ENCODE measurements around the gene NCOA3.
"Not testable (repeated sequence)": the region's sequence is repeated elsewhere in the genome, so short reads cannot be mapped to it uniquely, and the experiment has no call there.

NCOA3 gene

DNA sequence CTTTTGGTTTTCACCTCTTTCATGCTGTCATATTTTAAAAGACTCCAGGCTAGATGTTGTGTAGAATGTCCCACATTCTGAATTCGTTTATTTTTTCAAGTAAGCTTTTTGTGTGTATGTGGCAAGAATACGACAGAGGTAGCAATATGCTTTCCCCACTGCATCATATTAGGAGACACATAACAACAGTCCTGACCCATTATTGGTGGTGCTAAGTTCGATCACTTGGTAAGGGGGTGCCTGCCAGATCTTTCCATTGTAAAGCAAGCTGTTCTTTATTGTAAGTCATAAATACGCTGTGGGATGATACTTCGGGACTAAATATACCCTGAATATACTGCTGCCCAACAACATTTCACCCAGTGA is 588 bp upstream of the NCOA3 start:
- no peak for DNase-seq

DNA sequence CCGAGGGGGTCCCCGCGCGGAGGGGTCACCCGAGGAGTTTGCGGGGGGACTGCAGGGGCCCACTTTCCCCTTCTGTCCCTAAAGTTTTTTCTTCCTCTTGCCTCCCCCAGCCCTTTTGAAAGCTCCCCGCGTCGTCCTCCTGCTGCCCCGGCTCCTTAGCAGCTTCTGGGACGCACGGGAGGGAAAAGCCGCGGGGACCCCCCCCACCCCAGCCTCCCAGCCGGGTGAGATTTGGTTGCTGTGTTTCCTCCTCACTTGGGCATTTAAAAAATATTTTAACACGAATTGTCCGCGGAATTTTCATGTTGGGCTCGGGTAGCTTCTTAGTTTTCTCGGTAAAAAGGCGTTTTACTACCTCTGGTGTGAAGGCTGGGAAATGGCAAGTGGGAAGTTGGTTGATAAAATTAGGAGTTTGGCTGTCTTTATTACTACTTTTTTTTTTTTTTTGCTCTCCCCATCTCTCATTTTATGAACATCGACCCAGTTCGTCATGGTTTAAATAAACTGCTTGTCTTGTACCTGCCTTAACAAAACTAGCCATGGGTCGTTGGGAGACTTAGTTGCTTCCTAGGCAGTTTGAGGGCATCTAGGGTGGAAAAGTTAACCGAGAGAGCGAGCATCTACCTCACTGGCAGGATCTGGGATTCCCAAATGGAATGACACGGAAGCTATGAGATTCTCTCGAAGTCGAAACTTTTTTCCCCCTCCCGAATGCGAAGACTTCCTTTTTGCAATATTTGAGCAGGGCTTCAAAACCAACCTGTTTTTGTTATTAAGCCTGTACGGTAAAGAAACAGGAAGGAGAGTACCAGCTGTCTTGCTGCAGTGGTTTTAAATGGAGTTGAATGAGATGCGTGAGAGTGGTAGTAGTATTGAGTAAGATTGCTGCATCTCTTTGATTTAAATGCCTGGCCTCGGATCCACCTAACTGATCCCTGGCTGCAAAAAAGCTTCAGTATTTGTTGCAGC is 868 bp downstream of the NCOA3 start:
- no peak for DNase-seq

- no peak for DNase-seq
Observed at GRCh38 chr20:47503685-47504084, 2.0 kb downstream of the NCOA3 start.

- DNase-seq, result no peak
Observed at GRCh38 chr20:47506335-47506734, 4.6 kb downstream of the NCOA3 start.

DNA sequence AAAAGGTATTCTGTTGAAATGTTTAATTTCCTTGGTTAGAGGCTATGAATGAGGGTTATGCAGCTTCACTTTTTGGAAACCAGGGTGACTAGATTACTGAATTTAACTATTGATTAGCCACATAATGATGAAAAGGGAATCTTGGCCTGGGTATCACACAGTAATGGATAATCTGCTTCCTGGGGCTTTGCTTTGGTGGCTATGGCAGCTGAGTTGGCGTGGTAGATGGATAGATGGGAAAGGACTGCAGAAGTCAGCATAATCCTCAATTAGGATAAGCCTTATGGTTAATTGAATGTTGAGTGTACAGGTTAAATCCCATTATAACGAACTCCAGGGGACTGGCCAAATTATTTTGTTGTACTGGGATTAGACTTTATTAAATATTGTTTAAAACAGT is 5.2 kb downstream of the NCOA3 start:
- DNase-seq, result no peak

DNA sequence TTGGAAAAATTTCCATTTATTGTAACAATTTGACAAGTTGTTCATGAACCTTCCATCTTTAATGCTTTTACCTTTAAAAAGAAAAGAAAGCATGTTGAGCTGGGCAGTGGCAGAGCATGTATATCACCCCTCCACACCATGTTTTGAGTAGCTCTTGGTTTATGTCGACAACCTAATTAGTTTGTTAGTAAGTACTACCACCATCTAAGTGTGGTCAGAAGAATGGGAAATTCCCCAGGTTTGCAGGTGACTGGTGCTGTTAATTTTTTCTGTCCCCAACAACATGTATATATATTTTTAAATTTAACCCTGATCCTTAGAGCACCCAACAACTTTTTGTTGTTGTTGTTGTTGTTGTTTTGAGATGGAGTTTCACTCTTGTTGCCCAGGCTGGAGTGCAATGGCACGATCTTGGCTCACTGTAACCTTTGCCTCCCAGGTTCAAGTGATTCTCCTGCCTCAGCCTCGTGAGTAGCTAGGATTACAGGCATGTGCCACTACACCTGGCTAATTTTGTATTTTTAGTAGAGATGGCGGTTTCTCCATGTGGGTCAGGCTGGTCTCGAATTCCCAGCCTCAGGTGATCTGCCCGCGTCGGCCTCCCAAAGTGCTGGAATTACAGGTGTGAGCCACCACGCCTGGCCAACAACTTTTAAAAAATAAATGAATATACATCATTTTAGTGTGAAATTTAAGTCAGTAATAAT is 5.7 kb downstream of the NCOA3 start:
- not testable (repeated sequence) for DNase-seq

DNA sequence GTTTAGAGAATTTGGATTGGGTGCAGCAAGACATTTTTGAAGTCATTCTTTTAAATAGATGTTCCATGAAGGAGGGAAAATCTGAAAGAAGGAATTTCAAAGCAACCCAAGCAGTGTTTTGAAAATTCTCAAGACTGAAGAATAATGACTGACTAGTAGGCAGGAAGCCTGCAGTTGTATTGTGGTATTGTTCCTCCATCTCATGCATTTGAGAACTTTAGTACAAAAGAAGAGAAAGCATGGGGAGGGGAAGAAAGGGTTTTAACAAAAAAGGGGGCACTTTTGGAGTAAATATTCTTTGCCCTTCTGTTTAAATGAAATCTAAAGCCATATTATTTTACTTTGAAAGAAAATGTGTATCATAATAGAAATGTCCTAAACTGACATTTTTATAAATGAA is 6.6 kb downstream of the NCOA3 start:
- DNase-seq, result no peak

- no peak for DNase-seq
Observed at GRCh38 chr20:47509104-47509661, 7.5 kb downstream of the NCOA3 start.

DNA sequence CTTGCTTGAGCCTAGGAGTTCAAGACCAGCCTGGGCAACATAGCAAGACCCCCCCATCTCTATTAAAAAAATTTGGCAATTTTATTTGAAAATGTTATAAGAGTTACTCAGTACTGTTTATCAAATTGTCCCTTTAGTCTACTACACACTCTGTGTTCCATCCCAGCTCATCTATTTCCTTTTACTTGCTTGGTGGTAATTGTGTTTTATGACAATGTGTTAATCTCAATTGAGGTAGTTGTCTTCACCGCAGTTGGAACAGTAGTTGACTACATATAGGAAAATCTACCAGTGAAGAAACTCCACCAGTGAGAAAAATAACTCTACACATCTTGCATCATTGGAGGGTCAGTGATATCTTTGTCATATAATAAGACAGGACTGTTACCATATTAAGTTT is 8.0 kb downstream of the NCOA3 start:
- no peak for DNase-seq

DNA sequence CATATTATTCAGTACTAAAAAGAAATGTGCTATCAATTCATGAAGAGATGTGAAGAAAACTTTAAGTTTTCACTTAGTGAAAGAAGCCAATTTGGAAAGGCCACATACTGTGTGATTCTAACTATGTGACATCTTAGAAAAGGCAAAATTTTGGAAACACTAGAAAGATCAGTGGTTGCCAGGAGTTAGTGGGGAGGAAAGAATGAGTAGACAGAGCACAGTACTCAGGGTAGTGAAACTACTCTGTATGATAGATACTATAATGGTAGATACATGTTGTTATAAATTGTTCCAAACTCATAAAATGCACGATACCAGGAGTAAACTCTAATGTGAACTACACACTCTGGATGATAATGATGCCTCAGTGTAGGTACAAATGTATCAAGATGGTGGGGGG is 14.2 kb downstream of the NCOA3 start:
- DNase-seq, result no peak

GRCh38 chr20:47521059-47521808 is 19.5 kb downstream of the NCOA3 start:
- no peak for DNase-seq

- DNase-seq, result no peak
Observed at GRCh38 chr20:47524015-47524784, 22.5 kb downstream of the NCOA3 start.

DNA sequence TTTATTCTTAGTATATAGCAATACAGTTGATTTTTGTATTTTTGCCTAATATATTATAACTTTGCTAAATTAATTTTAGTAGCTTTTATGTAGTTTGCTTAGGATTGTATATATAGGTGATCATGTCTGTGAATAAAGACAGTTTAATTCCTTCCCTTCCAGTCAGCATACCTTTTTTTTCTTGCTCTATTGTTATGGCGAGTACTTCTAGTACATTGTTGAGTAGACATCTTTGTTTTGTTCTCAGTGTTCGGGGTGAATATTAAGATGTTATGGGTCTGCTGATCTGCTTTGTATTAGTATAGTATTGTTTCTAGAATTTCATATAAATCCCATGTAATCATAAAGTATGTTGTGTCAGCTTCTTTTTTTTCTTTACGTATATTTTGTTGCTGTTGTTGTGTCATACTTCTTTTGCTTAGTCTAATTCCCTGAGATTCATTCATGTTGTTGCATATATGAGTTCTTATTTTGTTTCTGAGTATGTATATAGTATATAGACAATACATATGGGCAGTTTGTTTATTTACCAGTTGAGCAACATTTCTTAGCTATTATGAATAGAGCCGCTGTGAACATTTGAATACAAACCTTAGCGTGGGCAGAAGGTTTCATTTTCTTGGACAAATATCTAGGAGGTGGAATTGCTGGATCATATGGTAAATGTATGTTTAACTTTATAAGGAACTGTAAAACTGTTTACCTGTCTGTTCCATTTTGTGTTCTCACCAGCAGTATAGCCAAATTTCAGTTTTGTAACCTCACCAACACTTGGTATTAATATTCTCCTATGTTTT is 25.5 kb downstream of the NCOA3 start:
- no peak for DNase-seq

DNA sequence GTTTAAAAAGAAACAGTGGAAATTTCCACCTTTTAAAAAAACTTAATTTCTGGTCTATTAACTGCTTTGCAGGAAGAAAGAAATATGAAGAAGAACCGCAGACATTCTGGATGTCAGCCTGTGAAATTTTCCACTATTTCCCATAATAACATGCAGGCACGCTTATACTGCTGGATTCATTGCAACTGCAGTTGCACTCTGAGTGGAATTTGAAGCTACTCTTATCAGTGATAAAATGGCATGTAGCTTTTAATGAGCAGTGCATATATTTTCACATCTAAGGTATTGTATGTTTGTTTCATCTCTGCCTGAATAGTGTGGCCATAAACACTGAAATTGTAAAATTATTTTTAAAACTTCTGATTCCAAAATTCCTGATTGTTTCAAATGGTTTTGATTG is 28.2 kb downstream of the NCOA3 start:
- no peak for DNase-seq

DNA sequence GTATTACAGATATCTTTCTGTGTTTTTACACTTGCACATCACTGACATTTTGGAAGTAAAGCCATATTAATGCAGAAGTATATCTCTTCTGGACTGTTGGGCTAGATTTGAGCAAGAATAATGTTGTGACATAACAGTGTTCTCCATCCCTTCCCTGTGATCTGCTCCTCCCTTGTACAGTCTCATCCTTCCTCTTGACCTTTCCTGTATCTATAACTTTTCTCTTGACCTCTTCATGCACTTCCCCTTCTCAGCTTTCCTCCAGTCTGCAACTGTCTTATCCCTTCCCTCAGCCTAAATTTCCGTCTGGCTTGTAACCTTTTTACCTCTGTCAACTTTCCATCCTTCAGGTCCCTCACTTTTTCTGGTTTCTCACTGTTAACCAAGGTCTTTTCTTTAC is 29.8 kb downstream of the NCOA3 start:
- DNase-seq, result no peak

GRCh38 chr20:47532002-47532401 is 30.3 kb downstream of the NCOA3 start:
- no peak for DNase-seq

DNA sequence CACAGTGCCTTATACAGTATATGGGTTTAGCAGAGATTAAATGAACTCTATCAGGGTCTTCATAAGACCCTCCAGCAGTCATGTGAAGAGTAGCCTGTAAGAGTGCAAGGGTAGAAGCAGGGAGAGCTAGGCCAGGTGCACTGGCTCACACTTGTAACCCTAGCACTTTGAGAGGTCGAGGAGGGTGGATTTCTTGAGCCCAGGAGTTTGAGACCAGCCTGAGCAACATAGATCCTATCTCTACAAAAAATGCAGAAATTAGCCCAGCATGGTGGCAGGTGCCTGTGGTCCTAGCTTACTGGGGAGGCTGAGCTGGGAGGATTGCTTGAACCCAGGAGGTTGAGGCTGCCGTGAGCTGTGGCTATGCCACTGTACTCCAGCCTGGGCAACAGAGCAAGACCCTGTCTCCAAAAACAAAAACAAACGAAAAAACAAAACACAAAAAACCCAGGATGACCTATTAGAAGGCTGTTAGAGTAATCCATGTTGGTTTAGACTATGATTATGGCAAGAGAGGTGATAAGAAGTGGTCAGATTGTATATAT is 31.9 kb downstream of the NCOA3 start:
- DNase-seq, result no peak

- no peak for DNase-seq
Observed at GRCh38 chr20:47534405-47534804, 32.7 kb downstream of the NCOA3 start.

- DNase-seq, result no peak
Observed at GRCh38 chr20:47535088-47535487, 33.4 kb downstream of the NCOA3 start.

DNA sequence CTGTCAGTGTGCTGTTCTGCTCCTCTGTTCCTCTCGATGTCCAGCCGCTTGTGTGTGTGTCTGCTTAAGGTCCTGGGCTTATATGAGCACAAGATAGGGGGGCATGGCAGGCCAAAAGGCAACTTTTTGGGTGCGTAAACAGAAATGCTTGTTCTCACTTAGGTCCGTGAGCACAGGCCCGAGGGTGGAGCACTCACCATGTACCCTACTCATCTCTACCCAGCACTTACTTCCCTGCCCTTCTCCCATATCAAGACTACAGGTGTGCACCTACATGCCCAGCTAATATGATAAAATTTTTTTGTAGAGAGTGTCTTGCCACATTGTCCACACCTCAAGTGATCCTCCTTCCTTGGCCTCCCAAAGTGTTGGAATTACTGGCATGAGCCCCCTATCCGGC is 34.3 kb downstream of the NCOA3 start:
- DNase-seq, result no peak
